LNCAP (cell line): ENCODE results near the gene AQP5.

Experiments
- CTCF ChIP-seq: fragments of 450-650 bp; IDR thresholded peaks from 2 replicates; pipeline ENCODE4 v1.5.1; 2017; ENCODE audit warnings: mild to moderate bottlenecking

The AQP5 gene

GRCh38 chr12:49961111-49961922, at the start of gene AQP5:
Gene AQP5, plus strand, starts transcription at chr12:49961872. Its CDS starts 146 bp downstream, at chr12:49962018.
- no peak for TF ChIP-seq CTCF

- no peak for TF ChIP-seq CTCF
Observed at GRCh38 chr12:49912345-49913255, 49.1 kb upstream of the AQP5 start.

GRCh38 chr12:49916129-49916919, 45.3 kb upstream of the AQP5 start:
- no peak for TF ChIP-seq CTCF

GRCh38 chr12:49917166-49917787, 44.4 kb upstream of the AQP5 start:
- no peak for TF ChIP-seq CTCF

GRCh38 chr12:49917788-49918173, 43.9 kb upstream of the AQP5 start:
- TF ChIP-seq CTCF: no peak

- TF ChIP-seq CTCF: no peak
Observed at GRCh38 chr12:49920241-49920914, 41.3 kb upstream of the AQP5 start.
